NCI-H82 treated with DMSO at 0.1 percent for 48 hours (cell line): ENCODE measurements around the gene OBI1.
A peak's percentile ranks its signal among the peaks of the same experiment; 100 is the strongest.

ENCODE experiments used
- DNase-seq: peaks from one replicate; lab custom pipeline; 2025; ENCODE audit not compliant: unreplicated experiment; lab: John Stamatoyannopoulos, UW

Gene OBI1

GRCh38 chr13:78592584-78592983 is 66.4 kb downstream of the OBI1 start:
- peak; percentile 82 for DNase-seq

- DNase-seq, result no peak
These were observed 69.7 kb downstream of the OBI1 start for GRCh38 chr13:78589206-78589605.

- DNase-seq, result no peak
These were observed 71.6 kb downstream of the OBI1 start for GRCh38 chr13:78587395-78587794.

GRCh38 chr13:78586706-78587105 is 72.2 kb downstream of the OBI1 start:
- no peak for DNase-seq

- no peak for DNase-seq
These were observed 82.7 kb downstream of the OBI1 start for GRCh38 chr13:78576261-78576660.

- no peak for DNase-seq
These were observed 86.5 kb downstream of the OBI1 start for GRCh38 chr13:78572459-78572858.

GRCh38 chr13:78569029-78569428 is 89.9 kb downstream of the OBI1 start:
- no peak for DNase-seq

DNA sequence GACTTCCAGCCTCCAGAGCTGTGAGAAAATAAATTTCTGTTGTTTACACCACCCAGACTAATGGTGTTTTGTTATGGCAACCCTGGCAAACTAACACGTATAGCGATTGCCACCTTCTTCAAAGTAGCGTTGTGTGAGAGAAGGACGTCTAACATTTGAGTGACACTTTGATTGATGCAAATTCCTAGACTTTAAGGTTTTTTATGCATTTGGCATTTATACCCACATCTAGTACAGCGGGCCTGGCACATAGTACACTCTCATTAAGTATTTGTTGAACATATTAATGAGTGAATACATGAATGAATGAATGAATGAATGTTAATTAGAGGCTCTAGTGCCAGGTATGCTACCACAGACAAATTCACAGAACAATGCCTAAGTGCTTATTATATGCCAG is 92.3 kb downstream of the OBI1 start:
- no peak for DNase-seq
